Transverse colon (tissue), 4 donors: ENCODE measurements around the gene ITGA11. TPM values are rescaled to one million over a fixed set of nuclear protein-coding genes. Genes with fewer than 3 reads are reported as not detected.

Experiments
- DNase-seq: peaks from one replicate; pipeline ENCODE4 v3.0.0-alpha.2; 2019
- H3K27ac ChIP-seq, 4 donors: fragments of 200-600 bp; sonication (generic); 2 replicates each; pipeline ENCODE4 v1.5.1; 2016 to 2018; ENCODE audit warnings: inconsistent platforms in 4 of 4
- H3K27me3 ChIP-seq: fragments of 200-600 bp; sonication (generic); 2 replicates; pipeline ENCODE4 v1.5.1; 2017; ENCODE audit warnings: inconsistent platforms
- H3K36me3 ChIP-seq, 4 donors: fragments of 200-600 bp; sonication (generic); 2 replicates each; pipeline ENCODE4 v1.5.1; 2017 to 2019; ENCODE audit warnings: inconsistent platforms in 4 of 4
- H3K4me1 ChIP-seq, 4 donors: fragments of 200-600 bp; sonication (generic); 2 replicates each; pipeline ENCODE4 v1.5.1; 2017 to 2020; ENCODE audit warnings: inconsistent platforms in 4 of 4
- H3K4me3 ChIP-seq, 4 donors: fragments of 200-600 bp; sonication (generic); 1 replicate in 1 of 4; 2 replicates in 3 of 4; pipeline versions ENCODE4 v1.5.1 to v1.6.1; 2017 to 2019; ENCODE audit warnings: inconsistent platforms in 4 of 4
- H3K9me3 ChIP-seq, 2 donors: fragments of 200-600 bp; sonication (generic); 2 replicates each; pipeline ENCODE4 v1.5.1; 2017 to 2019; ENCODE audit warnings: inconsistent platforms in 2 of 2
- CTCF ChIP-seq, 5 experiments: fragments of 200-600 bp in 3 of 5; fragments of 450-650 bp in 2 of 5; sonication (generic) in 3 of 5; IDR thresholded peaks; 1 replicate in 2 of 5; 2 replicates in 3 of 5; pipeline ENCODE4 v1.5.1; 2016 to 2017; ENCODE audit warnings: antibody characterized with exemption in 5 of 5, inconsistent platforms in 3 of 5, mild to moderate bottlenecking in 2 of 5, moderate library complexity in 1 of 5
- EP300 ChIP-seq: sonication (generic); formaldehyde crosslinking; IDR thresholded peaks from one replicate; pipeline ENCODE4 v1.6.1; 2017; ENCODE audit warnings: antibody characterized with exemption, low read depth
- POLR2A ChIP-seq: fragments of 450-650 bp; IDR thresholded peaks from one replicate; pipeline ENCODE4 v1.6.1; 2016; ENCODE audit warnings: antibody characterized with exemption, mild to moderate bottlenecking, moderate library complexity
- POLR2AphosphoS5 ChIP-seq, 3 donors: sonication (generic); formaldehyde crosslinking; IDR thresholded peaks; one replicate each; pipeline ENCODE4 v1.6.1; 2016; ENCODE audit warnings: antibody characterized with exemption in 3 of 3
- WGBS, 2 donors: methylation state at CpG; one replicate each; pipeline ENCODE4 v1.1.5; 2018; ENCODE audit warnings: low coverage in 1 of 2; 5-methylcytosine and 5-hydroxymethylcytosine counted together
- in situ Hi-C, 4 donors: fragments of 200-750 bp; cut with MboI; loops; one replicate each; pipeline versions ENCODE4 v1.15.0 to v1.15.1; 2017; ENCODE audit warnings: low sequenced_read_pairs in 3 of 4, low pct_ligation_motif_present in 1 of 4, low pct_unique_long_range_greater_than_20kb in 1 of 4
- intact Hi-C: fragments of 100-400 bp; cut with DNase I; formaldehyde crosslinking; loops from one replicate; pipeline ENCODE4 v1.15.1; 2023; ENCODE audit warnings: low total_unique reads
- total RNA-seq, 4 donors: library from RNA; depleted of rRNA; stranded (reverse); fragments of >200 nt; gene quantifications; one replicate each; pipeline ENCODE4 v1.1.0, GENCODE V29; 2016

The ITGA11 gene
- total RNA-seq, 4 donors from 2014 or later: 0.37 to 3.2 (median 1.1) TPM

DNA sequence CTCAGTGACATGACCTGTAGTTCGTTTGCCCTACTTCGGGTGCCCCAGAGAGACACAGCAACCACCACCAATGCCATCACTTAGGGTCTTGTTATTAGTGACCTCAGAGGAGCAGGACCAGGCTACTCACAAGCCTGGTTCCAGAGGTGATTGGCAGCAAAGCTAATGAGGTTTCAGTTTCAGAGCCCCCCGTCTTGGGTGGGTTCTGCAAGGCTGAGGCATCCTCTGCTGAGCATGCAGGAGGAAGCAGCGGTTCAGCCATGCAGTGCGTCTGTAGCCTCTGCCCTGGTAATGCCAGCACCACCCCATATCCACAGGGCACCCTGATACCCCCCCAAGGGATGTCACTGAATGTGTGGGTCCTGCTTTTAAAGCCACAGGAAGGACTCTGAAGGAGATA, 39.0 kb upstream of the ITGA11 start:
- in situ Hi-C loops (no loop called here), intact Hi-C loops (no loop called here)
- Histone ChIP-seq H3K4me1 (peaks cover 0 to 6% (median 0%) of the 10 kb centered on the region in 4 donors), H3K9me3 (no peaks in the 10 kb centered on the region), H3K27ac (no peak overlapping the region), H3K27me3 (no peaks in the 10 kb centered on the region), H3K36me3 (no peaks in the 10 kb centered on the region), H3K4me3 (no peak overlapping the region)
- no peak for TF ChIP-seq POLR2A
- TF ChIP-seq CTCF (IDR thresholded peaks at IDR 0.05): no peak
- TF ChIP-seq POLR2AphosphoS5 (IDR thresholded peaks at IDR 0.05): no peak
- TF ChIP-seq EP300: no peak
- DNase-seq: no peak
- 86% methylated on average over 5 of the region's 5 CpGs; no CpG with 5 or more reads in 1 of the 2 donors for WGBS, 2 donors

DNA sequence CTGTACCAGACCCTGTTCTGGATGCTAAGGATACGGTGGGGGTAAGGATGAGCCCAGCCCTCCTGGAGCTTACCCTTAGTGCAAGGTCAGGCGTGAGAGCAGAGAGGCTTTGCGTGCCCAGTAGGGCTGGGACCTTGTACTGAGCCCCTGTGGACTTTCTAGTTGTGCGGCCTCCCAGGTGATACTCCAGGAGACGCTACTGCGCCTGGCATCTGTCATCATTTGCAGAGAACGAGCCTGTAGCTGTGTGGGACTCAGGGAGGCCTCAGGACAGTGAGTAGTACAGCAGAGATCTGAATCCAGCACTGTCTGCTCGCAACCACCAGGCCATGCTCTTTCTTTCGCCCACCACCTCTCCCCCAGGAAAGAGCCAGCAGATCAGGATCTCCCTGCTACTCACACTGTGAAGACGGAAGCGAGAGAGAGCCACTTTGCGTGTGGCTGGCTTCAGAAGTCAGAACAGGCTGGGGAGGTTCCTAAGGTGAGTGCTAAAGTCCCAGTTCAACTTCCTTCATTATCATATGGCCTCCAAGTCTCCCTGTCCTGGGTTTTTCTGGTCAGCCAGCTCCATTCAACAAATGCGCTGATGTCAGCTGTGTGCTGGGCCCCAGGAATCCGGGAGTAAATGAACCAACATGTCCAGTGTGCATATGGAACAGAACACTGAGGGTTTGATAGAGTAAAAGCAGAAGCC, 38.2 kb upstream of the ITGA11 start:
- Histone ChIP-seq H3K27ac (no peak overlapping the region), H3K27me3 (no peaks in the 10 kb centered on the region), H3K36me3 (no peaks in the 10 kb centered on the region), H3K9me3 (no peaks in the 10 kb centered on the region), H3K4me1 (peaks cover 0 to 6% (median 0%) of the 10 kb centered on the region in 4 donors), H3K4me3 (no peak overlapping the region)
- WGBS, 2 donors: 71 to 81% methylated on average over 6 to 14 of the region's 14 CpGs
- no peak for TF ChIP-seq CTCF (IDR thresholded peaks at IDR 0.05)
- no peak for TF ChIP-seq POLR2AphosphoS5 (IDR thresholded peaks at IDR 0.05)
- TF ChIP-seq EP300: no peak
- TF ChIP-seq POLR2A: no peak
- DNase-seq: no peak
- intact Hi-C loops: no loop called here
- in situ Hi-C loops: no loop called here

DNA sequence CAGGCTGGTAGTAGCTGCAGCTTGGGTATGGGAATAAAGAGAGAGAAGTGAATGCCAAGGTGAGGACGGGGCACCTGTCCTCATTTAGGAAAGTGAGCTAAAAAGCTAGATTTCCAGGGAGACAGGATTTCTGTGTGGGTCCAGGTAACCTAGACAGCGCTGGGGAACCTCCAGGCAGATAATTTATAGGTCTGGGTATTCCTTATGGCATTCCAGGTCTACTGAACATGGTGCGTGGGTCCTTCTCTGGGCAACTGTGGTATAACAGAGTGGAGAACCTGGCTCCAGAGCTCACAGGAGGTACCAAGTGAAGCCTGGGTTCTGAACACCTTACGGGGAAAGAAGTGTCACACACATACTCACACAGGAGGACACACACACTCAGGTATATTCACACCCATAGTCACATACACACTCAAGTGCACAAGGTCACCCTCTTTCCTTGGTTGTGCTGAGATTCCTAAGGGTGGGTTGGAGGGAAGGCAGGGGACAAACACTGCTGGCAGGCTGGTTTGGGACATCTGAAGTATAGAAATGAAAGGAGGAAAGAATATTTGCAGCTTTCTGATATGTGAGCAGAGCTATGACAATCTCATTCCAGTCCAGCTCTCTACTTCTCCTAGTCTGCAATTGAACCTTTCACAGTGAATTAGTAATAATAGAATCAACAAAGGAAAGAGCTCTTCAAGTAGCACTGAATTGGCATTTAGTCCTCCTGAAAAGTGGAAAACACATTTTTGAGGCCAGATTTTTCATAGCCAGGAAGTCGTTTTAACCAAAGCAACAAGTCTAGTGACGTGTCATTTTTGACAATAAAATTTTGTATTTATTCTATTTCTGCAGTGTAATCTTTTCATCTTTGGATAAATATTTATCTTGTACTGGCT, 37.4 kb upstream of the ITGA11 start:
- intact Hi-C loops: no loop called here
- in situ Hi-C loops: no loop called here
- 50 to 62% methylated on average over 1 to 6 of the region's 6 CpGs for WGBS, 2 donors

DNA sequence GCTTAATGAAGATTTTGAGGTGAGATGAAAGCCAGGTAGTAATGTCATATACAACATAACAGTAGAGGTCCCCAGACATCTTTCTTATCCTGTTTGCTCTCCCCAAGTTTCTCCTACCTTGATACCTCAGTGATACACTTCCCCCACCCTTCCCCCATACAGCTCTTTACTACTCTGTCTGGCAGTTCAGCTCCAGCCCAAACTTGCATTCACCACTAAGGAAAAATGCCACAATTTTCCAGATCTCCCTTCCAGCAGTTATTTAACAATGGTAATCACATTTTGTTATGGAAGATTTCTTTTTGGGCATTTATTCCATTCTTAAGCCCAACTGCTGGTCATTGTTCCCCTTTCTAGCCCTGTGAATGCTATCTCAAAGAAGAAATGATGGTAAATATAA, 34.9 kb upstream of the ITGA11 start:
- Histone ChIP-seq H3K4me1 (peaks cover 0 to 6% (median 0%) of the 10 kb centered on the region in 4 donors), H3K36me3 (no peaks in the 10 kb centered on the region), H3K9me3 (no peaks in the 10 kb centered on the region), H3K27ac (no peak overlapping the region), H3K4me3 (no peak overlapping the region), H3K27me3 (no peaks in the 10 kb centered on the region)
- intact Hi-C loops (no loop called here), in situ Hi-C loops (no loop called here)
- no peak for DNase-seq
- TF ChIP-seq EP300 (no peak), POLR2A (no peak), CTCF (IDR thresholded peaks at IDR 0.05) (no peak), POLR2AphosphoS5 (IDR thresholded peaks at IDR 0.05) (no peak)

More for the DNA sequence above, 37.4 kb upstream of the ITGA11 start:
- Histone ChIP-seq H3K9me3 (no peaks in the 10 kb centered on the region), H3K36me3 (no peaks in the 10 kb centered on the region), H3K4me1 (peaks cover 0 to 6% (median 0%) of the 10 kb centered on the region in 4 donors), H3K27me3 (no peaks in the 10 kb centered on the region), H3K27ac (no peak overlapping the region), H3K4me3 (no peak overlapping the region)
- TF ChIP-seq EP300: no peak
- TF ChIP-seq POLR2AphosphoS5 (IDR thresholded peaks at IDR 0.05): no peak
- no peak for DNase-seq
